Measurements from ENCODE around the gene FAAH2.
"Not testable (repeated sequence)": the region's sequence is repeated elsewhere in the genome, so short reads cannot be mapped to it uniquely, and the experiment has no call there.

The FAAH2 gene

DNA sequence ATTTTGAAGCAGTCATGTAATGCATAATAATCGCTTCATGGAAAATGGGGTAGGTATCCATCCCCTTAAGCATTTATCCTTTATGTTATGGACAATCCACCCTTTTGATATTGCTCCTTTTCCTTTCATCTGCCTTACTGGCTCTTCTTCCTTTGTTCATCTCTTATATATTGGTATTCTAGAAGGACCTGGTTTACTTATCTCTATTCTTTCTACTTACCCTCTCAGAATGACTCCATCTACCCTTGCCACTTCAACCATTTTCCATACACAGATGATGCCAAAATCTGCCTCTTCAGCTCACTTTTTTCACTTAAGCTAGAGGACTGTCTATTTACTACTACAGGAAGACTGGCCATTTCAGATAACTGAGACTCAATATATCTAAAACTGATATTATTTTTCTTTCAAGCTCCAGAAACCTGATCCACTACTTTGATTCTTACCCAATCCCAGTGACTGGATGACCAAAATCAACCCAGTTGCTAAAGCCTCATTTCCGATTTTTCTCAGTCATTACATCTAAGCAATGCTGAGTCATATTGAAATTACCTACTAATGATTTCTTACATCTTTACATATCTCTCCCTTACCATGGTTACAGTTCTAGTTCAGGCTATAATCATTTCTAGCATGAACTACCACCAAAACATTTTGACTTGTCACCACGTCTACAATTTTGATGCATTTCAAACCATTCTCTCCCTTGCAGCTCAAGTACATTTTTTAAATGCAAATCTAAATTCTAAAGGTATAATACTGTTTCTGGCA, 93.7 kb downstream of the FAAH2 start:
- DNase-seq (ENCODE audit: low read depth): no peak

DNA sequence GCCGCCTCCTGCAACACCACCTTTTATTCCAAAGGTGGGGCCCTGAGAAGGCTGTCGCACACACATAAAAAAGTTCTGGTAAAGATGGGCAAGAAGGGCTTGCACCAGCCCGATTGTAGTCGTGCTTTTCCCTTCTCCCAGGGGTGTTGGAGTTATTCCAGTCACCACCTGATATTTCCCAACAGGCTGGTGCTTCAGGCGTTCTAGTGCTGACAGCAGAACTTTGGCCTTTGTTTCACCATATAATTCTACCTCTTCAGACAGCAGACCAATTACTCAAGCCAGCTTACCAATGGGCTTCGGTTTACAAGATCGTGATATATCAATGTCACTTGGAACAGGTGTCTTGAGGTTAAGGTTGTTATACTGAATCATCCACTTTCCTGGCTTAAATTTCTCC, 107.7 kb downstream of the FAAH2 start:
- not testable (repeated sequence) for DNase-seq (ENCODE audit: low read depth)

GRCh38 chrX:57403191-57403590, 116.7 kb downstream of the FAAH2 start:
- DNase-seq (ENCODE audit: low read depth): not testable (repeated sequence)

DNA sequence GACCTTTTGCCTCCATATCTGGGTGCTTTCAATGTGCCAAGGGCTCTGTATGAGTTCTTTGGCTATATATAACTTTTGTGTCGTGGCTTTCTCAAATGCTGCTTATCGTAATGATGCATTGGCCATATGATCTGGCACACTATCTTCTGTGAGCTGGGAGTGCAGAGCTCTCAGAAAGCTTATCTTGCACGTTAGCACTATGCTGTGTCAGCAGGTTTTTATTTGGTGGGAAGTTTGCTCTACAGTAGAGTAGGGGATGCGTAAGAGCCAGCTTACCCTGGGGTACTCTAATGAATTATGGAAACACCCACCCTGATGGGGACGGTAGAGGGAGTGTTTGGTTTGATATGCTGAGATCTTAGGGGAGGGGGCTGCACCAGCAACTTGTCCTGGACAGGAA, 119.6 kb downstream of the FAAH2 start:
- DNase-seq (ENCODE audit: low read depth): no peak

DNA sequence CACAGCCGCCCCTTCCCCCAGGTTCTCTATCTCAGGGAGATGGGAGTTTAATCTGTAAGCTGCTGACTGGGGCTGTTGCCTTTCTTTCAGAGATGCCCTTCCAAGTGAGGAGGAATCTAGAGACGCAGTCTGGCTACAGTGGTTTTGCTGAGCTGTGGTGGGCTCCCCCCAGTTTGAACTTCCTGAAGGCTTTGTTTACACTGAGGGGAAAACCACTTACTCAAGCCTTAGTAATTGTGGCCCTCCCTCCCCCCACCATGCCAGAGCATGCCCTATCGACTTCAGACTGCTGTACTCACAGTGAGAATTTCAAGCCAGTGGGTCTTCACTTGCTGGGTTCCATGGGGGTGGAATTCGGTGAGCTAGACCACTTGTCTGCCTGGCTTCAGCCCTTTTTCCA, 131.3 kb downstream of the FAAH2 start:
- DNase-seq (ENCODE audit: low read depth): no peak

GRCh38 chrX:57422289-57422688, 135.8 kb downstream of the FAAH2 start:
- DNase-seq (ENCODE audit: low read depth): no peak

- no peak for DNase-seq (ENCODE audit: low read depth)
Measured at GRCh38 chrX:57422790-57423189, 136.3 kb downstream of the FAAH2 start.

- no peak for DNase-seq (ENCODE audit: low read depth)
Measured at GRCh38 chrX:57445076-57445475, 158.6 kb downstream of the FAAH2 start.

GRCh38 chrX:57445832-57446231, 159.3 kb downstream of the FAAH2 start:
- no peak for DNase-seq (ENCODE audit: low read depth)

GRCh38 chrX:57447856-57448255, 161.3 kb downstream of the FAAH2 start:
- DNase-seq (ENCODE audit: low read depth): no peak

DNA sequence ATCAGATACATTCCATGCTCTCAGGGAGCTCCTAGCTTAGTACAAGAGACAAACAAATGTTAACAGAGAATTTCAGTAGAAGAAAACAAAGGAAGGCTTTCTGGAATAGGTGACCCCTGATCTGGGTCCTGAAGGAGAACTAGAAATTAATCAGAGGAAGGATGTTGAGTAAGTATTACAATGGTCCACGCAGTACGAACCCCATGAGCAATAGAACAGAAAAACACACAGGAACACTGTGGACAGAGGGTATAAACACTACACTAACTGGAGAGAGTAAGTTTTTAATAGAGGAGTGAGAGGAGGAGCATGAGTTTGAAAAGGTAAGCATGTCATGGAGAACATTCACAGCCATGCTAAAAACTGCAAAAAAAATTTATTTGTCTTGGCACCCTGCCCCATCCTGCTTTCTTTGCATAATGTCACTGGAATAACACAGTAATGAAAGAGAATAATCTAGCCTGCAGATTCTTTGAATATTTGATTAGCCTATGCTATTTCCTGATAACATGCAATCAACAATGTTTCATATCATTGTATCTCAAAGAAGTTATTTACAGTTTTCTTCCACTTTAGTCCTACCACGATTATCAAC, 165.0 kb downstream of the FAAH2 start:
- DNase-seq (ENCODE audit: low read depth): no peak

- no peak for DNase-seq (ENCODE audit: low read depth)
Measured at GRCh38 chrX:57453901-57454300, 167.4 kb downstream of the FAAH2 start.

- DNase-seq (ENCODE audit: low read depth): no peak
Measured at GRCh38 chrX:57481514-57481913, 195.0 kb downstream of the FAAH2 start.

DNA sequence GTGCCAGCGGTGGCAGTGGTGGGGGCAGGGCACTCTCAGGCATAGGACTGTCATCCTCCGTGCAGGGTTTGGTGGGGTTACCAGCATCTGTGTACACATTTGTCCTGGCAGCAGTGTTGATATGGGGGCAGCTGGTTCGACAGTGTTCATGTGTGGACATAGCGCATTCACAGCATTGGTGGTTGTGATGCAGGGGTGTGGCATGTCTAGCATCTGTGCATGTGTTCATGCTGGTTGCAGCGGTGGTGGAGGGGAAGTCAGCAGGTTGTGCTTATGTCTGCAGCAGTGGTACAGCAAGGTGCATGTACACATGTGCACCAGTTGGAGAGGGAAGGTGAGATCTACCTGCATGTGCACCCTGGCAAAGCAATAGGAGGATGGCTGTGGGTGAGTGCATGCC, 230.0 kb downstream of the FAAH2 start:
- DNase-seq (ENCODE audit: low read depth): no peak

DNA sequence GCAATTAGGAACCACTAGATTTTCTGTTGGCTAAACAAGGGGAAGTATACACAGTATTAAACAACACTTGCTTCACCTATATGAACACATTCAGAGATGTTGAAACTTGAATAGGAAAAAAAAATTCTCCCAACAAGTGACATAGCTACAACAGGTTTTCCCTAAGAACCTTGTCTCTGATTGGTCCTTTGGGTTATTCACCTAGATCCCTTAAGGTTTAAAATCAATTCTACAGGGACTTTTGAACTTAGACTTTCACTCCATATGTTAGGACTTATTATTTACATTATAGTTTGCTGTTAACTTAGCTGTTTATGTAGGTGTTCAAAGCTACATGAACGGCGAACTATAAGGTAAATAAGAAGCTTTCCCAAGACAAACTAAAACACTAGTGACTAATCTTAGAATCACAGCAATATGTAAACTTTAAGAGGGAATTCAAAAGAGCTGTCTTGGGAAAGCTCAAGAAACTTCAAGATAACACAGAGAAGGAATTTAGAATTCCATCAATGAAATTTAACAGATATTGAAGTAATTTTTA, 233.1 kb downstream of the FAAH2 start:
- DNase-seq (ENCODE audit: low read depth): no peak

DNA sequence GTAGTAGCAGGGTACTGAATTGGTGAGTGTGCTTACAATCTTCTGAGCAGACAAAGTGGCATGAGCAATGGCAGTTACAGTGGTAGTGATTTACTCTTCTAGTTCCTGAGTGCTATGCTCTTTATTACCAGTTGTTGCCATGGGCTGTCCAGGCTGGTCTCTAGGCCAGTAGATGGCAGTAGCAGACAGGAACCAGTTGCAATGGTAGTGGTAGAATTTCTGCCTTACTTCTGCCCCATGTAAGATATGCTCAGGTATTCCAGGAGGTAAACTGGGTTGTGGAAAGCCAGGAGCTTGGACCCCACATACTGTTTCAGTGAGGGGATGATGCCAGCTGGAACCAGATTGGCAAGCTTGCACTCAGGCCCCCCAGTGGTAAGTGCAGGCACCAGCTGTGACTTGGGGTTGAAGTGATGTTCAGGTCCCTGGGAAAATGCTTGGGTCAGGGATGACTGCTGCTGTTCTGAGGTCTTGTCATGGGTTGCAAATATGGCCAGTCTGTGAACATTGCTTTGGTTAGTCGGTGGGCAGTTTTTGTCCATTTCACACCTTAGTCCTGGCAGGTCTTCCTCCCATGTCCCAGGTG, 242.3 kb downstream of the FAAH2 start:
- no peak for DNase-seq (ENCODE audit: low read depth)

All from fibroblast of the conjunctiva (primary cell).